ENCODE measurements around the gene RPP14.

RPP14 gene

DNA sequence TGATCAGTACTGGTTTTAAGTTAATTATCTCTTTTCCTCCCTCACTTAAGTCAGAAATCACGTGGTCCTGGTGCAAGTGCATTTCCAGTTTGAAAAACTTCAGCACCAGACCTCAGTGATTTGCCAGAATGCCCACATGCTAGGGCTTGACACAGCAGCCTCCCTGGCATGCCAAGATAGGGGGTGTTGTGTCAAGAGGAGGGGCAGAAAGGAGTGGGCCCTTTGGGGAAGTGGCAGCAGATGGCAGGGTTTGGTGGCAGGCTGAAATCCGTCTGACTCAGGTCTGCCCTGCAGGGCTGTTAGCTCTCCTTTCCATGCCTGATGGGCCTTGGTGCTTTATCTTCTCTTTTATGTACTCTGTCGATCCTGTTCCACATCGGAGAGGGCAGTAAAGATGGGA, 50.0 kb downstream of the RPP14 start:
- no peak for DNase-seq (ENCODE audit: low read depth in 2 of 2)

- DNase-seq (ENCODE audit: low read depth in 2 of 2): no peak
Observed at GRCh38 chr3:58357402-58357801, 51.4 kb downstream of the RPP14 start.

- no peak for DNase-seq (ENCODE audit: low read depth in 2 of 2)
Observed at GRCh38 chr3:58358092-58358491, 52.0 kb downstream of the RPP14 start.

- no peak for DNase-seq (ENCODE audit: low read depth in 2 of 2)
Observed at GRCh38 chr3:58358808-58359207, 52.8 kb downstream of the RPP14 start.

- no peak for DNase-seq (ENCODE audit: low read depth in 2 of 2)
Observed at GRCh38 chr3:58359621-58360020, 53.6 kb downstream of the RPP14 start.

DNA sequence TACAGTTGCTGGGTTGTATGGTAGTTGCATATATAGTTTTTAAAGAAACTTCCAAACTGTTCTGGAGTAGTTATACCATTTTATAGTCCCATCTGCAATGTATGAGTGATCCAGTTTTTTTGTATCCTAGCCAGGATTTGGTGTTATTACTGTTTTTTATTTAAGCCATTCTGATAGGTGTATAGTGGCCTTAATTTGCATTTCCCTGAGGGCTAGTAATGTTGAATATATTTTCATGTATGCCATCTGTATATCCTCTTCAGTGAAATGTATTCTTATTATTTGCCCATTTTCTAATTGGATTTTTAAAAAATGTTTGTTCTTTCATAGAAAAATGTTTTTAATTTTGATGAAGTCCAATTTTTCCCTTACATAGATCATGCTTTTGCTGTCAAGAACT, 55.8 kb downstream of the RPP14 start:
- DNase-seq (ENCODE audit: low read depth in 2 of 2): no peak

- DNase-seq (ENCODE audit: low read depth in 2 of 2): no peak
Observed at GRCh38 chr3:58366699-58367098, 60.7 kb downstream of the RPP14 start.

DNA sequence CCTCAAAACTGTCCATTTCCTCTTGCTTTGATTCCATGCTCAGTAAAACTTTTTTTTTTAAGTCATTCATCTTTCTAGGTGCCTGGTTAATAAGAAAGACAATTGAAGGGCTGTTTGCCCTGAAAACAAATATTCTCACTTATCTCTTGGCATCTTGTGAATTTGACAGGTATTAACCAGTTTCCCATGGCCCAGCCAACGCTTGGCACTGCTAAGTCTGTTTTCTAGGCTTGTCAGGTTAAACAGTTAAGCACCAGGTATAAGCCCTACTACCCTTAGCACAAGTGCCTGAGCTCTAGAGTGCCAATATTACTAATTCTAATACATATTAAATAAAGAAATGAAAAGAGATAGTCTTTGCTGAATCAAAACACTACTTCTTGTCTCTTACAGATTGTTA, 63.0 kb downstream of the RPP14 start:
- DNase-seq (ENCODE audit: low read depth in 2 of 2): no peak
